ENCODE results near the gene MID2. TPM values are rescaled to one million over a fixed set of nuclear protein-coding genes. Genes with fewer than 3 reads are reported as not detected.
"Not testable (repeated sequence)": the region's sequence is repeated elsewhere in the genome, so short reads cannot be mapped to it uniquely, and the experiment has no call there.

MID2 gene
- total RNA-seq, 1 experiment from 2014 or later: 7.1 TPM

DNA sequence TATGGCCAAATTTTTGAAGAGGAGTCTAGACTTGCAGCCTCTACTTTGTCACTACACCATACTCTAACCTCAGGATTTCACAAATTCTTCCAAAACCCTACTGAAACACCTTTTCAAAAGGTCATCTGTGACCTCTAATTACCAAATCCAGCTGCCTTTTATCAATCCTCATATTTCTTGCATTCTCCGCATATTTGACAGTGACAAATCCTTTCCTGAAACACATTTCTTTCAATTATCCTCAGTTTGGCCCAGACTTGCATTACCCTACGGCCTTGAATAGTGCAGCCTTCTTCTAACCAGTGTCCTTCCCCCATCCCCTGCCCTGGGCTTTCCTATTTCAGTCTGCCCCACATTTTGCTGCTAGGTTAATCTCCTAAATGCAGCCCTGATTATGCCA, 25.5 kb downstream of the MID2 start:
- CTCF ChIA-PET: no interaction called here
- no TSS peak for BruUV-seq (replicated peaks)
- no peak for DNase-seq
- no peak overlapping the region for H3K4me3 Mint-ChIP-seq (ENCODE audit: low read depth, unreplicated experiment)
- TF ChIP-seq, protein P1, sequence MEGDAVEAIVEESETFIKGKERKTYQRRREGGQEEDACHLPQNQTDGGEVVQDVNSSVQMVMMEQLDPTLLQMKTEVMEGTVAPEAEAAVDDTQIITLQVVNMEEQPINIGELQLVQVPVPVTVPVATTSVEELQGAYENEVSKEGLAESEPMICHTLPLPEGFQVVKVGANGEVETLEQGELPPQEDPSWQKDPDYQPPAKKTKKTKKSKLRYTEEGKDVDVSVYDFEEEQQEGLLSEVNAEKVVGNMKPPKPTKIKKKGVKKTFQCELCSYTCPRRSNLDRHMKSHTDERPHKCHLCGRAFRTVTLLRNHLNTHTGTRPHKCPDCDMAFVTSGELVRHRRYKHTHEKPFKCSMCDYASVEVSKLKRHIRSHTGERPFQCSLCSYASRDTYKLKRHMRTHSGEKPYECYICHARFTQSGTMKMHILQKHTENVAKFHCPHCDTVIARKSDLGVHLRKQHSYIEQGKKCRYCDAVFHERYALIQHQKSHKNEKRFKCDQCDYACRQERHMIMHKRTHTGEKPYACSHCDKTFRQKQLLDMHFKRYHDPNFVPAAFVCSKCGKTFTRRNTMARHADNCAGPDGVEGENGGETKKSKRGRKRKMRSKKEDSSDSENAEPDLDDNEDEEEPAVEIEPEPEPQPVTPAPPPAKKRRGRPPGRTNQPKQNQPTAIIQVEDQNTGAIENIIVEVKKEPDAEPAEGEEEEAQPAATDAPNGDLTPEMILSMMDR (IDR thresholded peaks at IDR 0.05; ENCODE audit: unreplicated experiment): no peak
- H3K27me3 Mint-ChIP-seq (ENCODE audit: unreplicated experiment): no peaks in the 10 kb centered on the region
- H3K27ac Mint-ChIP-seq (ENCODE audit: unreplicated experiment): no peak overlapping the region
- H3K36me3 Mint-ChIP-seq (ENCODE audit: insufficient read depth, unreplicated experiment): no peaks in the 10 kb centered on the region
- H3K9me3 Mint-ChIP-seq (ENCODE audit: low read depth, unreplicated experiment): no peaks in the 10 kb centered on the region
- H3K4me1 Mint-ChIP-seq (ENCODE audit: low read depth, unreplicated experiment): peaks cover 8% of the 10 kb centered on the region
- intact Hi-C loops (cut with micrococcal nuclease; ENCODE audit: unreplicated experiment): no loop called here

- BruUV-seq (replicated peaks); DNase-seq; H3K27ac Mint-ChIP-seq (ENCODE audit: unreplicated experiment); CTCF ChIA-PET; H3K4me1 Mint-ChIP-seq (ENCODE audit: low read depth, unreplicated experiment); H3K9me3 Mint-ChIP-seq (ENCODE audit: low read depth, unreplicated experiment); H3K36me3 Mint-ChIP-seq (ENCODE audit: insufficient read depth, unreplicated experiment); H3K27me3 Mint-ChIP-seq (ENCODE audit: unreplicated experiment); H3K4me3 Mint-ChIP-seq (ENCODE audit: low read depth, unreplicated experiment); intact Hi-C loops (cut with micrococcal nuclease; ENCODE audit: unreplicated experiment): not testable (repeated sequence)
Observed at GRCh38 chrX:107851665-107852064, 26.0 kb downstream of the MID2 start.

DNA sequence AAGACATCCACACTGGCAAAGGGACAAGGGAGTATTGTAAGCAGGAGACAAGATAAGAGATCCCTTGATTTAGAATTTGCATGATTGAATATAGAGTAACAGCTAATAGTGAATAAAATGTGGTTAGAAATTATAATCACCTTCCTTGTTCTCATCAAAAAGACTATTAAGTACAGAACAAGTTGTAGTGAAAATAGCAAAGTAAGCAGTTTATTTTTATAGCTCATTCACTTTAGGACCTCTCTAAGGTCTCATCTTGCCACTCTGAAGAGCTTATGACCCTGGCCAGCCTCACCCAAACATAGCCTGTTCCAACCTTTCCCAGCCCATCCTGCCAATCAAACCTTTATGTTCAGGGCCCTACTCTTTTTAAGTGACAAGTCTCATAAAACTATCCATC, 30.6 kb downstream of the MID2 start:
- no peak for DNase-seq
- H3K36me3 Mint-ChIP-seq (ENCODE audit: insufficient read depth, unreplicated experiment): no peaks in the 10 kb centered on the region
- BruUV-seq (replicated peaks): no TSS peak
- CTCF ChIA-PET: no interaction called here
- H3K4me1 Mint-ChIP-seq (ENCODE audit: low read depth, unreplicated experiment): peaks cover 7% of the 10 kb centered on the region
- H3K4me3 Mint-ChIP-seq (ENCODE audit: low read depth, unreplicated experiment): no peak overlapping the region
- intact Hi-C loops (cut with micrococcal nuclease; ENCODE audit: unreplicated experiment): no loop called here
- H3K27ac Mint-ChIP-seq (ENCODE audit: unreplicated experiment): no peak overlapping the region
- no peaks in the 10 kb centered on the region for H3K9me3 Mint-ChIP-seq (ENCODE audit: low read depth, unreplicated experiment)
- TF ChIP-seq, protein P1 (IDR thresholded peaks at IDR 0.05; ENCODE audit: unreplicated experiment): no peak
- H3K27me3 Mint-ChIP-seq (ENCODE audit: unreplicated experiment): no peaks in the 10 kb centered on the region

DNA sequence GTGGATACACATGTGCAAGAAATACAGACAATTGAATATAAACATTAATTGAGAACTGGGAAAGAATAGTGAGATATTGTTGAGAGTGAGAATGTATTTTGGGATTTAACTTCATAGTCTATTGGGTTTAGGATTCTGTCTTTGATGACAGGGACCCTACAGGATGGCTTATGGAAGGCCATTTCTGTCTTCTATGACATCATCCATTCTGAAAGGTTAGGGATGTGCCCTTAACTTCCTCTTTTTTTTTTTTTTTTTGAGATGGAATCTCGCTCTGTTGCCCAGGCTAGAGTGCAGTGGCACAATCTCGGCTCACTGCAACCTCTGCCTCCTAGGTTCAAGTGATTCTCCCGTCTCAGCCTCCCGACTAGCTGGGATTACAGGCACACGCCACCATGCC, 31.4 kb downstream of the MID2 start:
- H3K27ac Mint-ChIP-seq (ENCODE audit: unreplicated experiment); DNase-seq; BruUV-seq (replicated peaks); H3K36me3 Mint-ChIP-seq (ENCODE audit: insufficient read depth, unreplicated experiment); CTCF ChIA-PET; intact Hi-C loops (cut with micrococcal nuclease; ENCODE audit: unreplicated experiment); H3K4me1 Mint-ChIP-seq (ENCODE audit: low read depth, unreplicated experiment); H3K4me3 Mint-ChIP-seq (ENCODE audit: low read depth, unreplicated experiment); H3K9me3 Mint-ChIP-seq (ENCODE audit: low read depth, unreplicated experiment); H3K27me3 Mint-ChIP-seq (ENCODE audit: unreplicated experiment): not testable (repeated sequence)

GRCh38 chrX:107857837-107858236, 32.2 kb downstream of the MID2 start:
- H3K27me3 Mint-ChIP-seq (ENCODE audit: unreplicated experiment): no peaks in the 10 kb centered on the region
- no peaks in the 10 kb centered on the region for H3K36me3 Mint-ChIP-seq (ENCODE audit: insufficient read depth, unreplicated experiment)
- TF ChIP-seq, protein P1 (IDR thresholded peaks at IDR 0.05; ENCODE audit: unreplicated experiment): no peak
- intact Hi-C loops (cut with micrococcal nuclease; ENCODE audit: unreplicated experiment): no loop called here
- H3K4me1 Mint-ChIP-seq (ENCODE audit: low read depth, unreplicated experiment): peaks cover 8% of the 10 kb centered on the region
- CTCF ChIA-PET: no interaction called here
- no peaks in the 10 kb centered on the region for H3K9me3 Mint-ChIP-seq (ENCODE audit: low read depth, unreplicated experiment)
- no peak for DNase-seq
- no TSS peak for BruUV-seq (replicated peaks)
- H3K4me3 Mint-ChIP-seq (ENCODE audit: low read depth, unreplicated experiment): no peak overlapping the region
- H3K27ac Mint-ChIP-seq (ENCODE audit: unreplicated experiment): no peak overlapping the region
